Osteocyte (in vitro differentiated cells): Measurements from ENCODE around the gene TRIM46. TPM values are rescaled to one million over a fixed set of nuclear protein-coding genes. Genes with fewer than 3 reads are reported as not detected.

Experiments used
- DNase-seq: peaks from one replicate; pipeline ENCODE4 v3.0.0; 2021; ENCODE audit warnings: mixed read lengths; ENCODE audit not compliant: unreplicated experiment; ENCODE audit errors: extremely low spot score
- H3K27ac Mint-ChIP-seq: one replicate; pipeline ENCODE4 v1.8.0; 2021; ENCODE audit warnings: mild to moderate bottlenecking, mixed read lengths; ENCODE audit not compliant: unreplicated experiment
- H3K27me3 Mint-ChIP-seq: one replicate; pipeline ENCODE4 v1.8.0; 2021; ENCODE audit warnings: mixed read lengths; ENCODE audit not compliant: unreplicated experiment
- H3K36me3 Mint-ChIP-seq: one replicate; pipeline ENCODE4 v1.8.0; 2021; ENCODE audit warnings: mixed read lengths; ENCODE audit not compliant: unreplicated experiment
- H3K4me1 Mint-ChIP-seq: one replicate; pipeline ENCODE4 v1.8.0; 2021; ENCODE audit warnings: mixed read lengths; ENCODE audit not compliant: unreplicated experiment
- H3K4me3 Mint-ChIP-seq: one replicate; pipeline ENCODE4 v1.8.0; 2021; ENCODE audit warnings: mild to moderate bottlenecking, moderate library complexity, mixed read lengths; ENCODE audit not compliant: unreplicated experiment
- H3K9me3 Mint-ChIP-seq: one replicate; pipeline ENCODE4 v1.8.0; 2021; ENCODE audit warnings: mixed read lengths; ENCODE audit not compliant: unreplicated experiment
- CTCF ChIP-seq: fragments of 200-600 bp; sonication (generic); IDR thresholded peaks from 2 replicates; pipeline ENCODE4 v1.5.0; 2021; ENCODE audit warnings: antibody characterized with exemption, mild to moderate bottlenecking, moderate library complexity
- total RNA-seq: library from RNA; stranded (reverse); gene quantifications from 2 replicates; pipeline ENCODE4 v1.2.1, GENCODE V29; 2021

TRIM46 gene
- total RNA-seq, 1 donor from 2014 or later: 7.7 TPM

DNA sequence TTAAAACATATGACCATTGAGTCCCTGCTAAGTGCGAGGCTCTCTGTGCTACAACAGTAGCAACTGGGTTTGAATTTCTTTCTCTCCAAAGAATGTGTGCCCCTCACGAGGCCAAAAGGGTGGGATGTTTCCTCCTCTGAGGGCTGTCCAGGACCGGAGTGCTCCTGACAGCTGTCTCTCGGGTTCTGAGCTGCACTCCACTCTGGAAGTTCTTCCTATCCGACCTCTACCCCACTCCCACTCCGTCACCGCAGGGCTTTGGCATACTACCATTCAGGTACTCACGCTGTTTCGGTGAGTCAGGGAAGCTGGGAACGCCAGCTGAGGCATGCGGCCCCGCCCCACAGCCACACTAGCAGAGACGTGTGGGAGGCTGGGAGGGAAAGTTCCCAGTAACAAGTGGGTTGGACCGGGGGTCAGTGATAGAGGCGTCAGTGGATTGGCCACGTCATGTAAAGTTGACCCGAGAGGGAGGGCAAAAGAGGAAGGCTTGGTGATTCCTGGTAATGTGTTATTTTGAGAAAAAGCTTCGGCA is 38.7 kb upstream of the TRIM46 start:
- DNase-seq: no peak
- Mint-ChIP-seq H3K4me3 (peak overlapping the region; percentile 95), H3K4me1 (peaks cover 60% of the 10 kb centered on the region), H3K9me3 (no peaks in the 10 kb centered on the region), H3K36me3 (peaks cover 16% of the 10 kb centered on the region), H3K27me3 (no peaks in the 10 kb centered on the region), H3K27ac (peak overlapping the region; percentile 99)
- TF ChIP-seq CTCF: no peak

DNA sequence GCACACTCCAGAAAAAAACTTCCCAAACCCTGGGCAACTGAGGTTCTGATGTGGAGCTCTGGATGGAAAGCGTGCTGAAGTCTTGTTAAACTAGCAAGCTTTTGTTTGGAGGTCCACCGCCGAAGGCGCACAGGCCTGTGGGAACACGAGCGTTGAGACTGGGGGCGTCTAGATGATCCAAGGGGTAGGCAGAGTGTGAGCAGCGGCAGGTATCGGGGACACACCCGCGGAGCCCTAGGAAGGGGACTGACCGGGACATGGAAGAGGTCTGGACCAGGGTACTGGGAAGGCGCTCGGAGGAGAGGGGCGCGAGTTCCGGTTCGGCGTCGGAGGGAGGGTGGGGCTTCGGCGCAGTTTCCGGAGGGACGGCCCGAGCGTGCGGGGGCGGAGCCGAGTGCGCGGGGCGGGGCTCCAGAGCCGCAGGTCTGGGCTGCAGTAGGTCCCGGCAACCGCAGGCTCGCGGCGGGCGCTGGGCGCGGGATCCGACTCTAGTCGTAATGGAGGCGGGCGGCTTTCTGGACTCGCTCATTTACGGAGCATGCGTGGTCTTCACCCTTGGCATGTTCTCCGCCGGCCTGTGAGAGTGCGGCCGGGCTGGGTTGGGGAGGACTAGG is 38.1 kb upstream of the TRIM46 start, which contains the start of gene SLC50A1:
Gene SLC50A1, plus strand, starts transcription at position 438 of the 614 bp plus-strand sequence. Its CDS starts 60 bp downstream, at position 498.
- Mint-ChIP-seq H3K4me3 (peak within 1 kb of the TSS; percentile 95), H3K9me3 (no peaks in the 10 kb centered on the region), H3K27ac (peak within 1 kb of the TSS; percentile 99), H3K4me1 (peaks cover 58% of the 10 kb centered on the region), H3K27me3 (no peaks in the 10 kb centered on the region), H3K36me3 (peaks cover 16% of the 10 kb centered on the region)
- peak; percentile 98 for DNase-seq
- TF ChIP-seq CTCF: peak; percentile 17

DNA sequence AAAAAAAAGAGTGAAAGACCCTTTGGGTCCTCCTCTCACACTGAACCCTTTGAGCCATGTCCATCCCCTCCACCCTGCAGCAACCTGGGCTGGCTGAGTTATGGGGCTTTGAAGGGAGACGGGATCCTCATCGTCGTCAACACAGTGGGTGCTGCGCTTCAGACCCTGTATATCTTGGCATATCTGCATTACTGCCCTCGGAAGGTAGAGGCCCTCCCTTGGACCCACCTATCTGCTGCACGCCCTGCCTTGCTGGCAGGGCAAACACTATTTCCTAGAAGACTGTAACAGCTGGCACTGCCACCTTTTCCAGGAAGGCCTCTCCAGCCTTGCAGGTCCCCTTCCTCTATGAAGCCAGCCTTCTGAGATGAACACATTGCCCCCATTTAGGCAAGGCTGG is 36.9 kb upstream of the TRIM46 start:
- peak overlapping the region; percentile 99 for H3K27ac Mint-ChIP-seq
- H3K36me3 Mint-ChIP-seq: peaks cover 13% of the 10 kb centered on the region
- H3K4me3 Mint-ChIP-seq: peak overlapping the region; percentile 95
- no peak for TF ChIP-seq CTCF
- H3K27me3 Mint-ChIP-seq: peaks cover 7% of the 10 kb centered on the region
- H3K4me1 Mint-ChIP-seq: peaks cover 55% of the 10 kb centered on the region
- H3K9me3 Mint-ChIP-seq: no peaks in the 10 kb centered on the region
- DNase-seq: no peak

DNA sequence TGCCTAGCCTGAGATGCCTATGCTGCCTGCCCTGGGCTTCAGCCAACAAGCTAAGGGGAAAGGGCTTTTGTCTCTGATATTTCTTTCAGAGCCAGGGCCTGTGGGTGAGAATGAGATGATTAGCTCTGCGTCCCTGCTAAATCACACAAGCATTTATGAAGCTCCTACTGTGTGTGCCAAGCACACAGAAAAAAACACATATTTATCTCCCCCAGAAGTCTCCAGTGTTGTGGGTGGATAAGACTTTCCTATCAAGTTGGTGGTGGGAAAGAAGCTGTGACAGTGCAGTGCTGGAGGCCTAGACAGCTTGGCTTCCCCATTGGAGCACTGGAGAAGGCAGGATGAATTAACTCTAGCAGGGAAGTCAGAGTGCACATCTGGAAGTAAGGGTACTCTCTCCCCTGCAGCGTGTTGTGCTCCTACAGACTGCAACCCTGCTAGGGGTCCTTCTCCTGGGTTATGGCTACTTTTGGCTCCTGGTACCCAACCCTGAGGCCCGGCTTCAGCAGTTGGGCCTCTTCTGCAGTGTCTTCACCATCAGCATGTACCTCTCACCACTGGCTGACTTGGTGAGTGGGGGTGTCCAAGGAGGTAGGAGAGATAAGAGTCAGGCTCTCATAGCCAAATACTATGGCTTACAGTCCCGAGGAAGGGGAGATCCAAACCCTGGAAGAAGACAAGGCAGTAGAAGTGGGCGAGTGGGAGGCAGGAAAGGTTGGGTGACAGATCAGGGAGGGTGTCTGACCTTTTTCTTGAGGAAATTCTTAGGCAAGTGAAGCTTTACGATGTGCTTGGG is 36.3 kb upstream of the TRIM46 start:
- Mint-ChIP-seq H3K36me3 (peaks cover 11% of the 10 kb centered on the region), H3K27me3 (peaks cover 12% of the 10 kb centered on the region), H3K4me3 (peak overlapping the region; percentile 95), H3K9me3 (no peaks in the 10 kb centered on the region), H3K4me1 (peaks cover 53% of the 10 kb centered on the region), H3K27ac (peak overlapping the region; percentile 99)
- DNase-seq: no peak
- TF ChIP-seq CTCF: no peak
